HG02623 (cell line): ENCODE data around the gene LRG1.

ENCODE experiments used
- ATAC-seq: cut with Tn5 transposase; IDR thresholded peaks from one replicate; pipeline ENCODE4 v1.9.1; 2021; ENCODE audit warnings: moderate library complexity; ENCODE audit not compliant: unreplicated experiment

Gene LRG1

DNA sequence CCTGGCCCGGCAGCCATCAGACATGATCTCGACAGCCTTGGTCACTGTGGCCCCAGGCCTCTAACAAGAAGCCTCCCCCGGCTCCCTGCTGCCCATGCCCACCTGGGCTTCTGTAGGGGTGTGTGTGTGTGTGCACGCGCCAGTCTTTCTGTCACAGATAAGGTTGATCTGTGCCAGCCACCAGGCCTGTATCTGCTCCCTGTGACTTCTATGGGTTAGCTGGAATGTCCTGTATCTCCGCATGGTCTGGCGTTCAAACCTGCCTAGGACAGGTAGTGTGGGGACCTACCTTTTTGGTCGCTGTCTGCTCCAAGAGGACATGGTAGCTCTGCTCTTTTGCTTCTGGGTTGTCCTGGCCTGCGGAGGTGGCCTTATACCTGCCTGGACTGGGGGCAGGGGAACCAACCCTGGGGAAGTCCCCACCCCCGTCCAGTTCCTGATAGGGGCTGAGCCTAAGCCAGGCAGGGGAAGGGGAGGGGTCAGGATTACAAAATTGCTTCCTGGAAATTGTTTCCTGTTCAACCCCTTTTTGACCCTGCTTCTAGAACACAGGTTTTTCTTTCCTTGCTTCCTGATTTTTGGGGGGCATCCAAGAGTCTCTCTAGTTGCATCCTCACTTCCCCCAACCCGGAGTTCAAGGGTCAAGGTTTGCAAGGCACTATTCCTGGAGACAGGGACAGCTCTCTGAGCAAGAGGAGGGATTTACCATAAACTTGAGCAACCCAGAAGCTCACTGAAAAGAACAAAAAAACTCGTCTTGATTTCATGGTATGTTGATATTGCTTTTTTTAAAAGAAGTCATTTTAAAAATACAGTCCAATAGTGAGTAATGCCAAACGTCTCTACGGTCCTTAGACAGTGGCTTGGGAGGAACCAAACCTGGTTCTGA lies at the start of gene LRG1:
LRG1 (minus strand) TSS at position 344 of the 889 bp plus-strand sequence; CDS start at position 321, 23 bp downstream.
- no peak for ATAC-seq

GRCh38 chr19:4588291-4588761 lies 48.5 kb upstream of the LRG1 start:
- ATAC-seq: no peak

DNA sequence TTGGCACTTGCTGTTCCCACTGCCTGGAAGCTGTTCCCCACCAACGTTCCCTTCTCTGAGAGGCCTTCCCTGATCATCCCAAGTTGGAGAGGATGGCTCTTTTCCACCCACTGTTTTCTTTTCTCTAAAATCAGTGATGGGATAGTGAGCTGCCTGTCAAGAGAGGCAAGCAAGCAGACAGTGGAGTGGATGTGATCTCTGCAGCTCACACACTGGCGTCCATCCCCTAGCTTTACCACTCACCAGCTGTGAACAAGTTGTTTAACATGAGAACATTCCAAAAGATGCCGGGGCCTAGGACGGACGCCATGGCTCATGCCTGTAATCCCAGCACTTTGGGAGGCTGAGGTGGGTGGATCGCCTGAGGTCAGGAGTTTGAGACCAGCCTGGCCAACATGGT lies 47.7 kb upstream of the LRG1 start:
- ATAC-seq: no peak

GRCh38 chr19:4586691-4587090 lies 46.9 kb upstream of the LRG1 start:
- ATAC-seq: no peak

DNA sequence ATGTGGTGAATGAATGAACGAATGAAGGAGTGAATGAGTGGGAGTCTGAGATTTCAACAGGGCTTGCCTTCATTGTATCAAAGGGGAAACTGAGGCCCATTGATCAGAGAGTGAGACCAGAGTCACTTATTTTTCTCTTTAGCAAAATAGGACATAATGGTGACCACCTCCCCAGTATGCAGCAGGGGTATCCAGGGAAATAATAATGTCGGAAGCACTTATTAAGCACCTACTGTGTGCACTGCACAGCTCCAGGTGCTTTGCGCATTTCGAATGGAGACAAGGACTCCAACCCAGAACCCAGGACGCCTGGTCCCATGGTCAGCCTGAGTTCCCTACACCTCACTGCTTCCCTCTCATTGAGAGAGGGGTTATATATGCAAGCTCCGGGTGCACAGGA lies 46.4 kb upstream of the LRG1 start:
- ATAC-seq: no peak

DNA sequence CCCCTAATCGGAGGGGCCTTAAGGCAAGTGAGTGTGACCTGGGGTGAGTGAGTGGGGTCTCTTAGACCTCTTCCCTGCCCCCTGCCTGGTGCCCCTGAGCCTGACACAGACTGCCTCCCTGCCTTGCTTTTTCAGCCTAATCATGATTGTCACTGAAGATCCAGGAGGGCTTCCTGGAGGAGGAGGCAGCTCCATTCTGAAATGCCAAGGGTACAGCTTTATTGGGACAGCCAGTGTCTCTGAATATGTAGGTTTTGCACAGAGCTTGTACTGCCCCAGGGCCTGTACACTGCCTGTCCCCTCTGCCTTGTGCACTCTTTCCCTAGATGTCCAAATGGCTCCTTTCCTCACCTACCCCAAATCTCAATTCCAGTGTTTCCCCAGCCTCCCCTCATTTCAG lies 45.7 kb upstream of the LRG1 start:
- no peak for ATAC-seq

- no peak for ATAC-seq
These were observed 45.0 kb upstream of the LRG1 start for GRCh38 chr19:4584670-4585460.

DNA sequence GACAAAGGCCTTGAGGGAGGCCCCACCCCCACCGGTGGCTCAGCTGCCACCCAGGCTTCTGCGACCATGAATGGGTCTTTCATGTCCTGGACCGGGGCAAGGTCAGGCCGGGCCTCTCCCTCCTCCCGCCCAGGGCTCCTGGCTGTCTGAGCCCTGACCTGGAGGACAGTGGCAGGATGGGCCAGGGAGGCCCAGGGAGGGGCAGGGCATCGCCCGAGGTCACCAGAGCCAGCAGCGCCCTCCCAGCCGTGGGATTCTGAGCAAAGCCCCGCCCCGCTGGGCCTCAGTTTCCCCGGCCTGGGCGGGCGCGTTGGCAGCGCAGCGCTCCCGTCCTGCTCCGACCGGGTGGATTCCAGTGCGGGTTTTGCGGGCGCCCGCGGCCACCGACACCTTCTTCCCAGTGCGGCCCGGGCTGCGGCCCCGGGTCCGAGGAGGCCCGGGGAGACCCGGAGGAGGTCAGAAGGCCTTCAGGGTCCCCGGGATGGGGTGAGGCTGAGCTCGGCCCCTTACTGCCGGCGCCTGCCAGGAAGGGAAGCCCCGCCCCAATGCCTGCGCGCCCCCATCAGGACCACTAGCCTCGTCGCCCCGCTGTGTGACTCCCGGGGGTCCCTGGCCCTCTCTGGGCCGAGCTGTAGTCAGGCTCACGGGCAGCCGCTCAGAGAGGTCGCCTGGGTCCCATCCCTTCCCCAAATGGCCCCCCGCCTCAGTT lies 44.3 kb upstream of the LRG1 start:
- ATAC-seq: no peak

GRCh38 chr19:4582980-4583842 lies 43.4 kb upstream of the LRG1 start:
- no peak for ATAC-seq

- no peak for ATAC-seq
These were observed 42.1 kb upstream of the LRG1 start for GRCh38 chr19:4581666-4582553.

DNA sequence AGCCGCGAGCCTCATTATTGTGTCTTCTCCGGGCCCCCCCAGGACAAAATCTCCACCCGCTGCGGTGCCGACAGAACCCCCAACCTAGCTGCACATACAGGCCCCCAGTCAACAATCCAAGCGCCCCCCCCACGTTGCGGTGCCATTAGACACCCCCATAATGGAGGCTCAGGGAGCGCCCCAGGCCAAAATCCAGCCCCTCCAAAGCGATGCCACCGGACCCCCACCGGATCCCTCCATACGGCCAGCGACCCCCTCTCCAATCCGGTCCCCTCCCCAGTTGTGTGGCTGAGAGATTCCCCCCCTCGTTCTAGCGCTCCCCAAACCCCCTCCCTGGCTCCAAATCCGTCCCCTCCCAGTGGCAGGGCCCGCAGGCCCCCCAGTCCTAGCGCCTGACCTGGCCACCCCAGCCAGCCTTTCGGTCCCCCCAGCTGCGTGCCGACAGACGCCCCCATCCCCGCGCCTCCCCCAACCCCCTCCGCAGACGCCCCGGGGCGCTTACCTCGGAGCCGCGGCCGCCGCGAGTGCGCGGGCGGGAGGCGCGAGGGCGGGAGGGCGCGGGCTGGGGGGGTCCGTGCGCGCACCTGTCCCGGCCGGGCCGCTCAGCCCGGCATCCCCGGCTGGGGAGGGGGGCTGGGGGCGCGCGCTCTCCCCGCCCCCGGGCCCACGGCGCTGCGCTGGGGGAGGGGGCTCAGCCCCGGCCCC lies 41.3 kb upstream of the LRG1 start:
- ATAC-seq: no peak

GRCh38 chr19:4580021-4580901 lies 40.4 kb upstream of the LRG1 start:
- no peak for ATAC-seq

DNA sequence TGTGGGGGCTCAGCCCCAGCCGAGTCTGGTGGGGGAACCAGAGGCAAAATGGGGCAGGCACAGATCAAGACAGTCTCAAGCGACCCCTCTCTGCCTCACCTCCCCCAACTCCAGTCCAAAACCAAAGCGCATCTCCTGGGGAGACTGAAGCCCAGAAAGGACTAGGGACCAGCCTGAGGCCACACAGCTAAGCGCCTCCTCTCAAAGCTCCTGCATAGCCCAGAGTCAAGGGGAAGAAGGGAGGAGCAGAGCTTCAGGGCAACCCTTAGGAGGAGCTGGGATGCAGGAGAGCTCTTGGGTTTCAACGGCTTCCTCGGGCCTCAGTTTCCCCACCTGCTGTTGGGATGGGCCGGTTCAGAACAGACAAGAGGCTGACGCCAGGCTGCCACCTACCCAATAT lies 39.6 kb upstream of the LRG1 start:
- ATAC-seq: no peak

- no peak for ATAC-seq
These were observed 38.9 kb upstream of the LRG1 start for GRCh38 chr19:4578552-4579248.

GRCh38 chr19:4577020-4577782 lies 37.4 kb upstream of the LRG1 start:
- no peak for ATAC-seq
